Thyroid gland (tissue), 4 donors: Measurements from ENCODE around the gene CBL. TPM values are rescaled to one million over a fixed set of nuclear protein-coding genes. Genes with fewer than 3 reads are reported as not detected.

Experiments used
- DNase-seq, 2 donors: peaks; one replicate each; pipeline ENCODE4 v3.0.0-alpha.2; 2019
- H3K27ac ChIP-seq, 3 donors: fragments of 200-600 bp; sonication (generic); 1 replicate in 2 of 3; 2 replicates in 1 of 3; pipeline ENCODE4 v1.5.1; 2016 to 2019; ENCODE audit warnings: mild to moderate bottlenecking in 1 of 3, moderate library complexity in 1 of 3
- H3K27me3 ChIP-seq: fragments of 200-600 bp; sonication (generic); one replicate; pipeline ENCODE4 v1.5.1; 2019
- H3K36me3 ChIP-seq, 2 donors: fragments of 200-600 bp; sonication (generic); one replicate each; pipeline ENCODE4 v1.5.1; 2016 to 2019
- H3K4me1 ChIP-seq, 2 donors: fragments of 200-600 bp; sonication (generic); one replicate each; pipeline ENCODE4 v1.5.1; 2017 to 2019
- H3K4me3 ChIP-seq, 3 donors: fragments of 200-600 bp; sonication (generic); replicated peaks in 1 of 3; 1 replicate in 2 of 3; 2 replicates in 1 of 3; pipeline ENCODE4 v1.5.1; 2016; ENCODE audit warnings: mild to moderate bottlenecking in 1 of 3
- H3K9me3 ChIP-seq: fragments of 200-600 bp; sonication (generic); one replicate; pipeline ENCODE4 v1.5.1; 2017
- POLR2A ChIP-seq, 2 donors: fragments of 450-650 bp; IDR thresholded peaks; one replicate each; pipeline ENCODE4 v1.6.1; 2017; ENCODE audit warnings: antibody characterized with exemption in 2 of 2, mild to moderate bottlenecking in 2 of 2, moderate library complexity in 1 of 2
- WGBS, 2 donors: methylation state at CpG; one replicate each; pipeline ENCODE4 v1.1.5; 2017; 5-methylcytosine and 5-hydroxymethylcytosine counted together
- intact Hi-C: fragments of 100-400 bp; cut with DNase I; formaldehyde crosslinking; loops from one replicate; pipeline ENCODE4 v1.15.1; 2023
- total RNA-seq, 4 donors: library from RNA; depleted of rRNA; stranded (reverse); fragments of >200 nt; gene quantifications; one replicate each; pipeline ENCODE4 v1.2.3, GENCODE V29; 2016
- TF ChIP-seq, protein P1 (sequence below), 6 experiments: fragments of 200-600 bp in 3 of 6; fragments of 450-650 bp in 3 of 6; sonication (generic) in 3 of 6; IDR thresholded peaks; one replicate each; pipeline ENCODE4 v1.5.1; 2016 to 2019; ENCODE audit warnings: antibody characterized with exemption in 6 of 6, mild to moderate bottlenecking in 2 of 6, inconsistent platforms in 1 of 6, moderate library complexity in 1 of 6

Gene CBL
- total RNA-seq, 4 donors from 2014 or later = 9.4 to 14.5 (median 13.9) TPM

DNA sequence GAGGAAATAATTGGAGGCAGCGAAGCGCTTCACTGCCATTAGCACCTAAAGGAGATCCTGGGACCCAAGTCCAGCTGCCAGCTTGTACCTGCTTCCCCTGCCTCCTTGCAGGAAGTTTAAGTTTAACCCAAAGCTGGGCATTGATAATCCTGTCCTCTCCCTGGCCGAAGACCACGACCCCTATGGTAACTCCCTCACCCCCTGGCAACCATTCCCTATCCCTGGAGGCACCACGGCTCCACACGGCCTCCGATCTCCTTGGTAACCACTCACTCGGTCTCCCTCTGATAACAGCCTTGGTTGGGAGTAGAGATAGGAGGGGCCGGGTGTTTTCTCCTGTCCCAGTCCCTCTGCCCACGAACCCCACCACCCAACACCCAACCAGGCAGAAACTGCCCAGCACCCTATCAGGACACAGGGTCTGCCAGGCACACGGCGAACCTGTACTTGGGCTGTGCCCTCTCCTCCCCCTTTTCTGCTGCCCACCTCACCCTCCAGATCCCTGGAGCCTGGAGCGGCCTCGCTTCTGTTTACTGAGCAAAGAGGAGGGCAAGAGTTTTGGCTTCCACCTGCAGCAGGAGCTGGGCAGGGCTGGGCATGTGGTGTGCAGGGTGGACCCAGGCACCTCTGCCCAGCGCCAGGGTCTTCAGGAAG is 20.0 kb upstream of the CBL start:
- intact Hi-C loops = no loop called here

DNA sequence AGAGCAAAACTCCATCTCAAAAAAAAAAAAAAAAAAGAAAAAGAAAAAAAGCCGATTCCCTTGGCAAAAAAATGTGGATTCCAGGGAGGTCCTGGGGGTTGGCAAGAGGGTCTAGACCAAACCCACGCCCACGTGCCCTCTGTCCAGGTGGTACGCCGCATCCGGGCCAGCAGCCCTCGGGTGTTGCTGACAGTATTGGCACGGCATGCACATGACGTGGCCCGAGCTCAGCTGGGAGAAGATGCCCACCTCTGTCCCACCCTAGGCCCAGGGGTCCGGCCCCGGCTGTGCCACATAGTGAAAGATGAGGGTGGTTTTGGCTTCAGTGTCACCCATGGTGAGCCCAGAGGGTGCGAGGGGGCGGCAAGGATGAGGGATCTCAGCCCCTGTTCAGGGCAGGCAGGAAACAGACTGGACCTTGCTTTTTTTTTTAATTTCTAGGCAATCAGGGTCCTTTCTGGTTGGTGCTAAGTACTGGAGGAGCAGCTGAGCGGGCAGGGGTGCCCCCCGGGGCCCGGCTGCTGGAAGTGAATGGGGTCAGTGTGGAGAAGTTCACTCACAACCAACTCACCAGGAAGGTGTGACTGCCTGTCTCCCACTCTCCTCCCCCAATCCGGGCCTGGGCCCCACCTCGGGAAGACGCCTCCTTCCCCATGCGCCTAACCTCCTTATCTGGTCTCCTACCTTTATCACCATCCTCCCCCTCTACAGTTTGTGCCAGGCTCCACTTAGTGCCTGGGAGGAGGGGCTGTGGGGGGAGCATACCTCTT is 18.8 kb upstream of the CBL start:
- Histone ChIP-seq H3K36me3 (peaks cover 0 to 5% of the 10 kb centered on the region in 2 donors), H3K4me1 (peaks cover 0 to 9% of the 10 kb centered on the region in 2 donors), H3K27ac (no peak overlapping the region), H3K4me3 (no peak overlapping the region), H3K27me3 (no peaks in the 10 kb centered on the region), H3K9me3 (no peaks in the 10 kb centered on the region)
- WGBS, 2 donors = 87% methylated on average over 18 to 20 of the region's 21 CpGs
- intact Hi-C loops = no loop called here
- DNase-seq = no peak
- TF ChIP-seq, protein P1, sequence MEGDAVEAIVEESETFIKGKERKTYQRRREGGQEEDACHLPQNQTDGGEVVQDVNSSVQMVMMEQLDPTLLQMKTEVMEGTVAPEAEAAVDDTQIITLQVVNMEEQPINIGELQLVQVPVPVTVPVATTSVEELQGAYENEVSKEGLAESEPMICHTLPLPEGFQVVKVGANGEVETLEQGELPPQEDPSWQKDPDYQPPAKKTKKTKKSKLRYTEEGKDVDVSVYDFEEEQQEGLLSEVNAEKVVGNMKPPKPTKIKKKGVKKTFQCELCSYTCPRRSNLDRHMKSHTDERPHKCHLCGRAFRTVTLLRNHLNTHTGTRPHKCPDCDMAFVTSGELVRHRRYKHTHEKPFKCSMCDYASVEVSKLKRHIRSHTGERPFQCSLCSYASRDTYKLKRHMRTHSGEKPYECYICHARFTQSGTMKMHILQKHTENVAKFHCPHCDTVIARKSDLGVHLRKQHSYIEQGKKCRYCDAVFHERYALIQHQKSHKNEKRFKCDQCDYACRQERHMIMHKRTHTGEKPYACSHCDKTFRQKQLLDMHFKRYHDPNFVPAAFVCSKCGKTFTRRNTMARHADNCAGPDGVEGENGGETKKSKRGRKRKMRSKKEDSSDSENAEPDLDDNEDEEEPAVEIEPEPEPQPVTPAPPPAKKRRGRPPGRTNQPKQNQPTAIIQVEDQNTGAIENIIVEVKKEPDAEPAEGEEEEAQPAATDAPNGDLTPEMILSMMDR (IDR thresholded peaks at IDR 0.05) = no peak
- no peak for TF ChIP-seq POLR2A (IDR thresholded peaks at IDR 0.05)

More for the DNA sequence above, 20.0 kb upstream of the CBL start:
- no peak overlapping the region for H3K27ac ChIP-seq
- H3K36me3 ChIP-seq = peaks cover 0 to 5% of the 10 kb centered on the region in 2 donors
- H3K27me3 ChIP-seq = no peaks in the 10 kb centered on the region
- TF ChIP-seq, protein P1 (IDR thresholded peaks at IDR 0.05) = no peak
- TF ChIP-seq POLR2A (IDR thresholded peaks at IDR 0.05) = no peak
- WGBS, 2 donors = 40 to 41% methylated on average over 10 to 15 of the region's 15 CpGs
- H3K4me3 ChIP-seq = no peak overlapping the region
- H3K4me1 ChIP-seq = peaks cover 0 to 9% of the 10 kb centered on the region in 2 donors
- no peak for DNase-seq
- H3K9me3 ChIP-seq = no peaks in the 10 kb centered on the region

DNA sequence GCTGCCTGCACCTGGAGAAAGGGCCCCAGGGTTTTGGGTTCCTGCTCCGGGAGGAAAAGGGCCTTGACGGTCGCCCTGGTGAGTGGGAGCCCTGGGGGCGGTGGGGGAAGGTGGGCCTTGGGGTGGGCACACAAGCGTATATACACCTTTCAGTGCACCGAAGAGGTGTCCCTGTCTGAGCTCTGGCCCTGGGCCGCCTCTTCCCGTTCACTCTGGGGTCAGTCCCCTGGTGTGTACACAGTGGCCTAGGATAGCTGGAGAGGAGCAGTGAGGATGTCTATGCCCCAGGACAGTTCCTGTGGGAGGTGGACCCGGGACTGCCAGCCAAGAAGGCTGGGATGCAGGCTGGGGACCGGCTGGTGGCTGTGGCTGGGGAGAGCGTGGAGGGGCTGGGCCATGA is 18.1 kb upstream of the CBL start:
- H3K4me1 ChIP-seq = peaks cover 0 to 9% of the 10 kb centered on the region in 2 donors
- no peak for DNase-seq
- no peaks in the 10 kb centered on the region for H3K9me3 ChIP-seq
- no peak overlapping the region for H3K27ac ChIP-seq
- 80 to 89% methylated on average over 7 to 9 of the region's 11 CpGs for WGBS, 2 donors
- H3K36me3 ChIP-seq = peaks cover 0 to 5% of the 10 kb centered on the region in 2 donors
- TF ChIP-seq, protein P1 (IDR thresholded peaks at IDR 0.05) = no peak
- no peak for TF ChIP-seq POLR2A (IDR thresholded peaks at IDR 0.05)
- intact Hi-C loops = no loop called here
- H3K4me3 ChIP-seq = no peak overlapping the region
- no peaks in the 10 kb centered on the region for H3K27me3 ChIP-seq

DNA sequence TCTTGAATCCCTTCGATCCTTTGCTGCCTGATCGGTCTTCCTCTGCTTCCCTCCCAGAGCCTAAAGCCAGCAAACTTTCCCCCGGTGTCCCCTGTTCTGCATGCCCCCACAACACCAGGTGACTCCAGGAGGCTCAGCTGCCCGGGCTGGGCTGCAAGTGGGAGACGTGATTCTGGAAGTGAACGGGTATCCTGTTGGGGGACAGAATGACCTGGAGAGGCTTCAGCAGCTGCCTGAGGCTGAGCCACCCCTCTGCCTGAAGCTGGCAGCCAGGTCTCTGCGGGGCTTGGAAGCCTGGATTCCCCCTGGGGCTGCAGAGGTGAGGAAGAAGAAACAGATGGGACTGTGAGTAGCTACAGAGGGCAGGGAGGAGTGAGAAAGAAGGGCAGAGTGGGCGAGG is 17.3 kb upstream of the CBL start:
- intact Hi-C loops = no loop called here
- no peak for DNase-seq
- Histone ChIP-seq H3K27ac (no peak overlapping the region), H3K9me3 (no peaks in the 10 kb centered on the region), H3K4me3 (no peak overlapping the region), H3K4me1 (peaks cover 0 to 9% of the 10 kb centered on the region in 2 donors), H3K36me3 (no peaks in the 10 kb centered on the region), H3K27me3 (no peaks in the 10 kb centered on the region)
- 85 to 91% methylated on average over 7 to 8 of the region's 8 CpGs for WGBS, 2 donors
- no peak for TF ChIP-seq POLR2A (IDR thresholded peaks at IDR 0.05)
- TF ChIP-seq, protein P1 (IDR thresholded peaks at IDR 0.05) = no peak

DNA sequence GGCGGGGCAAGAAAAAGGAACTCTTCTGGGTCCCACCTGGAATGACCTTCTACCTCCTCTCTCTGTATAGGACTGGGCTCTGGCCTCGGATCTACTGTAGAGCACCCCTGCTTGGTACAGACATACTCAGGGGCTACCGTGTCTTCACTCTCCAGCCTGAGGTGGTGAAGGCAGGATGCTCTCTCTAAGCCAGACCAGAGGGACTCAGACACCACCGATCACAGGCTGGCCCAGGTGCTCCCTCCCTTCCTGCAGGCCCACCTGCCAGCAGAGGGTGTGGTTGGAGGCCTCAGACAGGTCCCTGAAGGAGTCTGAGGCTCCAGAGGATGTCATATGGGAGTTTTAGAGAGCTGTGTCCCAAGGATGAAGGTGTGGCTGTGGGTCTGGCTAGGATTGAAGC is 16.7 kb upstream of the CBL start:
- Histone ChIP-seq H3K9me3 (no peaks in the 10 kb centered on the region), H3K4me3 (no peak overlapping the region), H3K4me1 (peaks cover 0 to 9% of the 10 kb centered on the region in 2 donors), H3K27me3 (no peaks in the 10 kb centered on the region), H3K27ac (no peak overlapping the region), H3K36me3 (no peaks in the 10 kb centered on the region)
- WGBS, 2 donors = 87 to 89% methylated on average over 3 to 4 of the region's 4 CpGs
- TF ChIP-seq POLR2A (IDR thresholded peaks at IDR 0.05) = no peak
- TF ChIP-seq, protein P1 (IDR thresholded peaks at IDR 0.05) = no peak
- intact Hi-C loops = no loop called here
- DNase-seq = no peak
